Calu3 (cell line): Measurements from ENCODE around the gene USB1. TPM values are rescaled to one million over a fixed set of nuclear protein-coding genes. Genes with fewer than 3 reads are reported as not detected.

Experiments
- BruUV-seq: library from RNA; stranded (reverse); fragments of 400-500 nt; replicated peaks from 2 replicates; lab custom pipeline; 2021; lab: Mats Ljungman, UMichigan
- CTCF ChIA-PET: fragments of 300-600 bp; sonication (Branson Sonifier 250); formaldehyde crosslinking; loops from one replicate; lab custom pipeline; 2022; ENCODE audit warnings: antibody characterized with exemption; lab: Charles Lee
- DNase-seq: peaks from one replicate; pipeline ENCODE4 v3.0.0; 2022
- H3K27ac Mint-ChIP-seq: one replicate; pipeline ENCODE4 v1.8.0; 2022; ENCODE audit warnings: mixed read lengths; ENCODE audit not compliant: unreplicated experiment
- H3K27me3 Mint-ChIP-seq: one replicate; pipeline ENCODE4 v1.8.0; 2022; ENCODE audit warnings: mixed read lengths; ENCODE audit not compliant: unreplicated experiment
- H3K36me3 Mint-ChIP-seq: one replicate; pipeline ENCODE4 v1.8.0; 2022; ENCODE audit warnings: mild to moderate bottlenecking, moderate library complexity, mixed read lengths; ENCODE audit not compliant: insufficient read depth, unreplicated experiment
- H3K4me1 Mint-ChIP-seq: one replicate; pipeline ENCODE4 v1.8.0; 2022; ENCODE audit warnings: mild to moderate bottlenecking, low read depth, mixed read lengths; ENCODE audit not compliant: unreplicated experiment
- H3K4me3 Mint-ChIP-seq: one replicate; pipeline ENCODE4 v1.8.0; 2022; ENCODE audit warnings: mild to moderate bottlenecking, low read depth, moderate library complexity, mixed read lengths; ENCODE audit not compliant: unreplicated experiment
- H3K9me3 Mint-ChIP-seq: one replicate; pipeline ENCODE4 v1.8.0; 2022; ENCODE audit warnings: low read depth, mixed read lengths; ENCODE audit not compliant: unreplicated experiment
- intact Hi-C: fragments of 100-400 bp; cut with micrococcal nuclease; formaldehyde crosslinking; loops from one replicate; pipeline ENCODE4 v1.10.0; 2022; ENCODE audit not compliant: unreplicated experiment
- total RNA-seq: library from RNA; stranded (reverse); gene quantifications from 2 replicates; pipeline ENCODE4 v1.2.3, GENCODE V29; 2022
- TF ChIP-seq, protein P1 (sequence below): fragments of 200-600 bp; IDR thresholded peaks from one replicate; pipeline ENCODE4 v1.8.0; 2022; ENCODE audit warnings: antibody characterized with exemption; ENCODE audit not compliant: unreplicated experiment

The USB1 gene
- total RNA-seq, 1 experiment from 2014 or later, result 59.3 TPM

DNA sequence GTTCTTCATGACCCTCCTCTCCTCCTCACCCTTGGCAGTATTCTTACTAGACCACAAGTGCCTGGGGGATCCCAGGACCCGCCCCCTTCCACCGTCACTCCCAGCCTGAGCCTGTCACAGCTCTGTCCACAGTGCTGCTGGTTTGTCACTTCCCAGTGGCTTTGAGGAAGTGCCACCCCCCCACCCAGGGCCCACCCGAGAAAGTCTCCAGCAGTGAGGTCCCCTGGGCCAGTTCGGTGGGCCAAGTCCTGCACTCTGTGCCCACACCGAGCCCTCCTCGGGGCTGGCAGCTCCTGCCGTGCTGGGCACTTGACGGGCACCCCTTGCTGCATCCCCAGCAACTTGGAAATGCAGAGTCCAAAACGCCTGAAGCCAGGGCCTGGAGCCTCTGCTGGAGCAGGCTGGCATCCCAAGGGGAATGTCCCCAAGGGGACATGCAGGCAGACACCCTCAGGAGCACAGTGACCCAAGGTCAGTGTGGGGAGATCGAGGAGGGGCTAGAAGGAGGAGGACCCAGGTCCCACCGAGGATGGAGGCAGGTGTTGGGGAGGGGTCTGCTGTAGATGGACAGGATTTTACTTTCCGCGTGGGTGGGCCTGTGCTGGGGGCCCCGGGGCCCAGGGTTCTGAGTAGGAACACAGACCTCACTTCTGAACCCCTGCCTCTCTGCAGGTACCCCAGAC, 39.9 kb downstream of the USB1 start:
- no peak for DNase-seq
- Mint-ChIP-seq H3K9me3 (no peaks in the 10 kb centered on the region), H3K27ac (no peak overlapping the region), H3K27me3 (no peaks in the 10 kb centered on the region), H3K4me3 (no peak overlapping the region), H3K4me1 (no peaks in the 10 kb centered on the region), H3K36me3 (peaks cover 23% of the 10 kb centered on the region)
- intact Hi-C loops, result no loop called here
- CTCF ChIA-PET, result no interaction called here
- no TSS peak for BruUV-seq
- TF ChIP-seq, protein P1, sequence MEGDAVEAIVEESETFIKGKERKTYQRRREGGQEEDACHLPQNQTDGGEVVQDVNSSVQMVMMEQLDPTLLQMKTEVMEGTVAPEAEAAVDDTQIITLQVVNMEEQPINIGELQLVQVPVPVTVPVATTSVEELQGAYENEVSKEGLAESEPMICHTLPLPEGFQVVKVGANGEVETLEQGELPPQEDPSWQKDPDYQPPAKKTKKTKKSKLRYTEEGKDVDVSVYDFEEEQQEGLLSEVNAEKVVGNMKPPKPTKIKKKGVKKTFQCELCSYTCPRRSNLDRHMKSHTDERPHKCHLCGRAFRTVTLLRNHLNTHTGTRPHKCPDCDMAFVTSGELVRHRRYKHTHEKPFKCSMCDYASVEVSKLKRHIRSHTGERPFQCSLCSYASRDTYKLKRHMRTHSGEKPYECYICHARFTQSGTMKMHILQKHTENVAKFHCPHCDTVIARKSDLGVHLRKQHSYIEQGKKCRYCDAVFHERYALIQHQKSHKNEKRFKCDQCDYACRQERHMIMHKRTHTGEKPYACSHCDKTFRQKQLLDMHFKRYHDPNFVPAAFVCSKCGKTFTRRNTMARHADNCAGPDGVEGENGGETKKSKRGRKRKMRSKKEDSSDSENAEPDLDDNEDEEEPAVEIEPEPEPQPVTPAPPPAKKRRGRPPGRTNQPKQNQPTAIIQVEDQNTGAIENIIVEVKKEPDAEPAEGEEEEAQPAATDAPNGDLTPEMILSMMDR, result no peak

DNA sequence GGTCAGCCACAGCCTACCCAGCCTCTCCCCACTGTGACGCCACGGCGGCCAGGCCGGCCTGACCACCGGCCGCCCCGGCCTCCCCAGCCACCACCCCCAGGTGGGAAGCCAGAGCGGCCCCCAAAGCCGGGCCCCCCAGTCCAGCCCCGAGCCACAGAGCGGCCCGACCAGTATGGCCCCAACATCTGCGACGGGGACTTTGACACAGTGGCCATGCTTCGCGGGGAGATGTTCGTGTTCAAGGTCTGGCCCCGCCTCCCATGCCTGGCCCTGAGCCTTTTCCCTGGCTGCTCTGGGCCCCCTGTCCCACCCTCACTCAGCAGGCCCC, 40.4 kb downstream of the USB1 start:
- Mint-ChIP-seq H3K4me1 (no peaks in the 10 kb centered on the region), H3K4me3 (no peak overlapping the region), H3K9me3 (no peaks in the 10 kb centered on the region), H3K36me3 (peaks cover 21% of the 10 kb centered on the region), H3K27ac (no peak overlapping the region), H3K27me3 (no peaks in the 10 kb centered on the region)
- CTCF ChIA-PET, result no interaction called here
- DNase-seq, result no peak
- no TSS peak for BruUV-seq
- TF ChIP-seq, protein P1, result no peak
- intact Hi-C loops, result no loop called here

DNA sequence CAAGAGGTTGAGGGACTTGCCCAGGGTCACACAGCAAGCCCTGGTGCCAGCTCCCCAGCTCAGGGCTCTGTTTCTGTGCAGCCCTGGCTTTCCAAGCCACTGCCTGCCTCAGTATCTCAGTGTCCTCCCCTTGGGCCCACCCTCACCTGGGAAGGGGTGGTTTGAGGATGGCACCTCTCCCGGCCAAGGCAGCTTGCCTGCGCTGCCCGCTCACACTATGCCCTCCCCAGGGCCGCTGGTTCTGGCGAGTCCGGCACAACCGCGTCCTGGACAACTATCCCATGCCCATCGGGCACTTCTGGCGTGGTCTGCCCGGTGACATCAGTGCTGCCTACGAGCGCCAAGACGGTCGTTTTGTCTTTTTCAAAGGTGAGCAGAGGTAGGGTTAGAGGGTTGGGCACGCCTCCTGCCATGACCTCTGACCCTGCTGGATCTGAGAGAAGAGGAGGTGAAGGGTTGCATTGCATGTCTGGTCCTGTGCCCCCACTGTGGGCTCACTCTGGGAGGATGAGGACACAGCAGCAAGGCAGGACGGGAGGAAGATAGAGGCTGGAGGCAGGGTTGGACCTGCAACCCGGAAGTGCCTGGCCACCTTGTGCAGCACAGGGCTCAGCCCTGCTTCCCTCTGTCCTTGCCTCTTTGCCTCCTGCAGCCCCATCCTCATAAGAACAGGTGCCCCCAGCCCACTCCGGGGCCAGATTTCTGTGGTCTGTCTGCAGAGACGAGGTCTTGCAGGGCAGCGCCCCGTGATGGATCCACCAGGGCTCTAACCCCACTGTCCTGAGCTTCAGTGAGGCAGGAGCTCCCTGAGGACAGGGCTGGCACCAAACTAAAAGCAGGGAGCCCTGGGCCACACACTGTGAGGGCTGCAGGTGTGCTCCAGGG, 41.0 kb downstream of the USB1 start:
- no peaks in the 10 kb centered on the region for H3K27me3 Mint-ChIP-seq
- intact Hi-C loops, result no loop called here
- TF ChIP-seq, protein P1, result no peak
- H3K4me1 Mint-ChIP-seq, result no peaks in the 10 kb centered on the region
- no peak for DNase-seq
- no peak overlapping the region for H3K4me3 Mint-ChIP-seq
- H3K36me3 Mint-ChIP-seq, result peaks cover 16% of the 10 kb centered on the region
- no peaks in the 10 kb centered on the region for H3K9me3 Mint-ChIP-seq
- BruUV-seq, result no TSS peak
- H3K27ac Mint-ChIP-seq, result no peak overlapping the region
- CTCF ChIA-PET, result no interaction called here

DNA sequence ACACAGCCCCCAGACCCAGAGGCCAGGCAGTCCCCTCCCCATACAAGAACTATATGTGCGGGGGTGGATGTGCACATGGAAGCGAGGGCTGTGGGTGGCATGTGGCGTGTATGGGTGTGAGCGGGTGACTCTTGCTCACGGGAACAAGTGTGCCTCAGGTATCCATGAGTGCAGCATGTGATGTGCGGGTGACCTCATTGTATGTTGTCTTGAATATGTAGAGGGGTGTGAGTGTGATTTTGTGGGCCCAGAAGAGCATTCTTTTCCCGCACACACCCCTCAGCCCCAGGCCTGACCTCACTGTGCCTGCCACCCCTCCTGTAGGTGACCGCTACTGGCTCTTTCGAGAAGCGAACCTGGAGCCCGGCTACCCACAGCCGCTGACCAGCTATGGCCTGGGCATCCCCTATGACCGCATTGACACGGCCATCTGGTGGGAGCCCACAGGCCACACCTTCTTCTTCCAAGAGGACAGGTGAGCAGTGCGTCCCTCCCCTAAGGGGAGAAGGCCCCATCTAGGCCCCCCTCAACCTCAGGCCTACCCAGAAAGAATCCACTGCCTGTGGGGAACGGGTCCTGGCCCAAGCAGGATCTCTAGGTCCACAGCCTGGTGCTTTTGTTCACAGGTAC, 41.8 kb downstream of the USB1 start:
- CTCF ChIA-PET, result no interaction called here
- no peak overlapping the region for H3K4me3 Mint-ChIP-seq
- H3K9me3 Mint-ChIP-seq, result no peaks in the 10 kb centered on the region
- H3K27me3 Mint-ChIP-seq, result no peaks in the 10 kb centered on the region
- peaks cover 13% of the 10 kb centered on the region for H3K36me3 Mint-ChIP-seq
- intact Hi-C loops, result no loop called here
- no peaks in the 10 kb centered on the region for H3K4me1 Mint-ChIP-seq
- no peak overlapping the region for H3K27ac Mint-ChIP-seq
- BruUV-seq, result no TSS peak
- TF ChIP-seq, protein P1, result no peak
- no peak for DNase-seq
